BE2C (cell line): ENCODE data around the gene ATP8A1.

Source experiments
- DNase-seq: peaks from one replicate; pipeline ENCODE4 v3.0.0-alpha.2; 2020
- H3K27me3 ChIP-seq: fragments of 250-450 bp; sonication (Bioruptor Pico); 2 replicates; pipeline ENCODE4 v1.5.1; 2020; ENCODE audit warnings: mild to moderate bottlenecking
- H3K36me3 ChIP-seq: fragments of 250-450 bp; sonication (Bioruptor Pico); 2 replicates; pipeline ENCODE4 v1.5.1; 2020; ENCODE audit warnings: mild to moderate bottlenecking
- H3K4me1 ChIP-seq: fragments of 250-450 bp; sonication (Bioruptor Pico); 2 replicates; pipeline ENCODE4 v1.5.1; 2020
- H3K4me3 ChIP-seq: 2 replicates; pipeline ENCODE4 v1.5.1; 2011; ENCODE audit warnings: low read depth, low read length
- H3K9me3 ChIP-seq: fragments of 250-450 bp; sonication (Bioruptor Pico); 2 replicates; pipeline ENCODE4 v1.5.1; 2020
- TF ChIP-seq, protein P1 (sequence below): IDR thresholded peaks from 2 replicates; pipeline ENCODE4 v1.5.1; 2012; ENCODE audit warnings: mild to moderate bottlenecking, low read depth, low read length

The ATP8A1 gene

GRCh38 chr4:42460043-42460442 lies 196.9 kb downstream of the ATP8A1 start:
- DNase-seq = no peak
- H3K36me3 ChIP-seq = peaks cover 25% of the 10 kb centered on the region
- no peak overlapping the region for H3K4me3 ChIP-seq
- TF ChIP-seq, protein P1, sequence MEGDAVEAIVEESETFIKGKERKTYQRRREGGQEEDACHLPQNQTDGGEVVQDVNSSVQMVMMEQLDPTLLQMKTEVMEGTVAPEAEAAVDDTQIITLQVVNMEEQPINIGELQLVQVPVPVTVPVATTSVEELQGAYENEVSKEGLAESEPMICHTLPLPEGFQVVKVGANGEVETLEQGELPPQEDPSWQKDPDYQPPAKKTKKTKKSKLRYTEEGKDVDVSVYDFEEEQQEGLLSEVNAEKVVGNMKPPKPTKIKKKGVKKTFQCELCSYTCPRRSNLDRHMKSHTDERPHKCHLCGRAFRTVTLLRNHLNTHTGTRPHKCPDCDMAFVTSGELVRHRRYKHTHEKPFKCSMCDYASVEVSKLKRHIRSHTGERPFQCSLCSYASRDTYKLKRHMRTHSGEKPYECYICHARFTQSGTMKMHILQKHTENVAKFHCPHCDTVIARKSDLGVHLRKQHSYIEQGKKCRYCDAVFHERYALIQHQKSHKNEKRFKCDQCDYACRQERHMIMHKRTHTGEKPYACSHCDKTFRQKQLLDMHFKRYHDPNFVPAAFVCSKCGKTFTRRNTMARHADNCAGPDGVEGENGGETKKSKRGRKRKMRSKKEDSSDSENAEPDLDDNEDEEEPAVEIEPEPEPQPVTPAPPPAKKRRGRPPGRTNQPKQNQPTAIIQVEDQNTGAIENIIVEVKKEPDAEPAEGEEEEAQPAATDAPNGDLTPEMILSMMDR = no peak
- no peaks in the 10 kb centered on the region for H3K27me3 ChIP-seq
- no peaks in the 10 kb centered on the region; the same call in 1 of the 2 replicates for H3K4me1 ChIP-seq
- no peaks in the 10 kb centered on the region for H3K9me3 ChIP-seq

DNA sequence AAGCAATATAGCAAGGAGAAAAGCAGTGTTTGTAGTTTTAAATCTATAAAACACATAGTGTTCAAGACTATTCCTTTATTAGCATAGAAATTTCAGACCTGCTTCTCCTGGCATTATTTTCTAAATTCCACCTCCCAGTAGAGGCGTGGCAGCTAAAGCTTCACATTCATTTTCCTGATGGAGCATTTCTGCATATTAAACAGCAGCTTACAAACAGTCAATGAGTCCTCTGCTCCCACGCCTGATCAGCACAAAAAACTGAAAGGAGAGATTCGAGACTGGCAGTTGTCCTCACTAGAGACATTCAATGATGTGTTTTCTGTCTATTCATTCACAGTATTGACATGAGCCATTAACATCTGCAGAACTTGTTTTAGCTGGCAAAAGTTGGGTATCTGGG lies 198.2 kb downstream of the ATP8A1 start:
- Histone ChIP-seq H3K36me3 (peaks cover 26% of the 10 kb centered on the region), H3K4me1 (no peaks in the 10 kb centered on the region; the same call in 1 of the 2 replicates), H3K9me3 (no peaks in the 10 kb centered on the region), H3K27me3 (no peaks in the 10 kb centered on the region), H3K4me3 (no peak overlapping the region)
- DNase-seq = no peak
- TF ChIP-seq, protein P1 = no peak

GRCh38 chr4:42454755-42455420 lies 202.0 kb downstream of the ATP8A1 start:
- no peak overlapping the region for H3K4me3 ChIP-seq
- H3K36me3 ChIP-seq = peaks cover 19% of the 10 kb centered on the region
- H3K4me1 ChIP-seq = no peaks in the 10 kb centered on the region
- no peaks in the 10 kb centered on the region for H3K9me3 ChIP-seq
- no peaks in the 10 kb centered on the region for H3K27me3 ChIP-seq
- TF ChIP-seq, protein P1 = no peak
- DNase-seq = no peak

DNA sequence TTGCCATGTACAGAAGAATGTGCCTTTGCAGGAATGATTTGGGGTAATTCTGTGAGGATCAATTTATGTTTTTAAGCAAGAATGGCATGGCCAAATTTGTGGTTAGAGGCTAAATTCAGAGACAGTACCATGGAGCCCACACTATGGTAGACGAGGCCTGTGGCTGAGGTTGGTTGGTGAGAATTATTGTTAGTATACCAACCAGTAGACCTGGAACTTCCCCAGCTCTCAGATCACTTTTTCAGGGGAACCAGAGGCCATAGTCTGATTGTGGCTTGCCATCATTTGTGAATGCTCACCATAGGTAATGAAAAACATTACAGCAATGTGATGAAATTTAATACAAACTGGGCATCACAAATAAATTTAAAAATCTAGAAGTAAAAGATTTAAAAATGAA lies 203.3 kb downstream of the ATP8A1 start:
- TF ChIP-seq, protein P1 = no peak
- no peak for DNase-seq
- Histone ChIP-seq H3K4me3 (no peak overlapping the region), H3K36me3 (peaks cover 23% of the 10 kb centered on the region), H3K27me3 (no peaks in the 10 kb centered on the region), H3K9me3 (no peaks in the 10 kb centered on the region), H3K4me1 (no peaks in the 10 kb centered on the region)

GRCh38 chr4:42452823-42453222 lies 204.1 kb downstream of the ATP8A1 start:
- H3K36me3 ChIP-seq = peaks cover 23% of the 10 kb centered on the region
- H3K4me3 ChIP-seq = no peak overlapping the region
- no peaks in the 10 kb centered on the region for H3K9me3 ChIP-seq
- TF ChIP-seq, protein P1 = no peak
- no peak for DNase-seq
- no peaks in the 10 kb centered on the region for H3K27me3 ChIP-seq
- no peaks in the 10 kb centered on the region for H3K4me1 ChIP-seq

GRCh38 chr4:42446823-42447222 lies 210.1 kb downstream of the ATP8A1 start:
- Histone ChIP-seq H3K9me3 (no peaks in the 10 kb centered on the region), H3K4me1 (peaks cover 4% of the 10 kb centered on the region), H3K36me3 (peaks cover 30% of the 10 kb centered on the region), H3K4me3 (no peak overlapping the region), H3K27me3 (no peaks in the 10 kb centered on the region)
- TF ChIP-seq, protein P1 = no peak
- DNase-seq = no peak
